HEK293 (cell line): ENCODE results near the gene POU4F2.

Source experiments
- CTCF ChIA-PET: fragments of 350-600 bp; formaldehyde crosslinking; extraction: SDS; loops from one replicate; lab custom pipeline; 2021; ENCODE audit warnings: antibody characterized with exemption; lab: Yijun Ruan, JAX
- POLR2A ChIA-PET: fragments of 300-600 bp; formaldehyde crosslinking; extraction: SDS; loops from one replicate; lab custom pipeline; 2020; ENCODE audit warnings: antibody characterized with exemption, inconsistent platforms; lab: Yijun Ruan, JAX
- H3K27ac ChIP-seq: fragments of 200-500 bp; sonication (Bioruptor generic); 2 replicates; pipeline ENCODE4 v1.5.1; 2014; ENCODE audit warnings: low read depth, low read length, control low read depth, inconsistent platforms; ENCODE audit errors: extremely low read depth
- H3K36me3 ChIP-seq, 2 experiments: fragments of 200-500 bp in 1 of 2; sonication (Bioruptor generic) in 1 of 2; 1 replicate in 1 of 2; 2 replicates in 1 of 2; pipeline ENCODE4 v1.5.1; 2014 to 2017; ENCODE audit warnings: inconsistent platforms in 2 of 2, low read length in 2 of 2; ENCODE audit not compliant: control insufficient read depth in 2 of 2, insufficient read depth in 1 of 2
- H3K4me1 ChIP-seq: fragments of 200-500 bp; sonication (Bioruptor generic); 2 replicates; pipeline ENCODE4 v1.5.1; 2014; ENCODE audit warnings: mild to moderate bottlenecking, low read length, inconsistent platforms; ENCODE audit not compliant: control insufficient read depth, insufficient read depth
- H3K4me3 ChIP-seq: 2 replicates; pipeline ENCODE4 v1.5.1; 2011; ENCODE audit warnings: low read depth, mild to moderate bottlenecking, control low read depth, low read length, moderate library complexity
- H3K9me3 ChIP-seq: fragments of 200-500 bp; sonication (Bioruptor generic); 2 replicates; pipeline ENCODE4 v1.5.1; 2014; ENCODE audit warnings: low read depth, low read length, inconsistent platforms; ENCODE audit not compliant: control insufficient read depth, insufficient read depth
- GLI2 ChIP-seq: fragments of 450-650 bp; formaldehyde crosslinking; IDR thresholded peaks from 2 replicates; pipeline ENCODE4; 2017; ENCODE audit warnings: missing biosample characterization, missing genetic modification characterization, low read depth, borderline replicate concordance
- SP2 ChIP-seq: fragments of 450-650 bp; formaldehyde crosslinking; IDR thresholded peaks from 2 replicates; pipeline ENCODE4 v1.5.1; 2016; ENCODE audit warnings: missing biosample characterization, missing genetic modification characterization
- ZBTB17 ChIP-seq: fragments of 450-650 bp; formaldehyde crosslinking; IDR thresholded peaks from 2 replicates; pipeline ENCODE4 v1.5.1; 2016; ENCODE audit warnings: missing biosample characterization, missing genetic modification characterization
- ZBTB48 ChIP-seq: fragments of 450-650 bp; formaldehyde crosslinking; IDR thresholded peaks from 2 replicates; pipeline ENCODE4 v1.5.1; 2016; ENCODE audit warnings: missing biosample characterization, missing genetic modification characterization
- ZBTB6 ChIP-seq: fragments of 450-650 bp; formaldehyde crosslinking; IDR thresholded peaks from 2 replicates; pipeline ENCODE4 v1.5.1; 2017; ENCODE audit warnings: missing biosample characterization, missing genetic modification characterization
- ZBTB7A ChIP-seq: fragments of 450-650 bp; formaldehyde crosslinking; IDR thresholded peaks from 2 replicates; pipeline ENCODE4 v1.5.1; 2016; ENCODE audit warnings: low read depth, missing biosample characterization, missing genetic modification characterization
- ZNF184 ChIP-seq: fragments of 450-650 bp; IDR thresholded peaks from 2 replicates; pipeline ENCODE4 v1.5.1; 2018; ENCODE audit warnings: missing biosample characterization, mild to moderate bottlenecking, missing genetic modification characterization
- ZNF292 ChIP-seq: fragments of 450-650 bp; formaldehyde crosslinking; IDR thresholded peaks from 2 replicates; pipeline ENCODE4 v1.5.1; 2016; ENCODE audit warnings: low read depth, missing biosample characterization, missing genetic modification characterization, borderline replicate concordance
- ZNF518A ChIP-seq: fragments of 450-650 bp; formaldehyde crosslinking; conservative IDR thresholded peaks from 2 replicates; pipeline ENCODE4 v1.5.1; 2016; ENCODE audit warnings: low read depth, missing biosample characterization, missing genetic modification characterization
- ZNF555 ChIP-seq: fragments of 450-650 bp; formaldehyde crosslinking; conservative IDR thresholded peaks from 2 replicates; pipeline ENCODE4 v1.5.1; 2017; ENCODE audit warnings: missing biosample characterization, mild to moderate bottlenecking, missing genetic modification characterization, inconsistent platforms
- ZNF596 ChIP-seq: fragments of 450-650 bp; IDR thresholded peaks from 2 replicates; pipeline ENCODE4 v1.5.0; 2018; ENCODE audit warnings: missing biosample characterization, mild to moderate bottlenecking, missing genetic modification characterization, moderate library complexity
- TF ChIP-seq, protein P1 (sequence below): fragments of 450-650 bp; formaldehyde crosslinking; IDR thresholded peaks from 2 replicates; pipeline ENCODE4 v1.5.1; 2016; ENCODE audit warnings: missing biosample characterization, missing genetic modification characterization
- TF ChIP-seq, protein P2 (sequence below): sonication (generic); formaldehyde crosslinking; IDR thresholded peaks from 2 replicates; pipeline ENCODE4 v1.8.1; 2022; ENCODE audit warnings: mild to moderate bottlenecking, moderate library complexity, missing genetic modification reagents
- TF ChIP-seq, protein P3 (sequence below): fragments of 450-650 bp; formaldehyde crosslinking; IDR thresholded peaks from 2 replicates; pipeline ENCODE4 v1.5.1; 2016; ENCODE audit warnings: missing biosample characterization, missing genetic modification characterization
- TF ChIP-seq, protein P4 (sequence below): fragments of 450-650 bp; formaldehyde crosslinking; IDR thresholded peaks from 2 replicates; pipeline ENCODE4 v1.5.1; 2016; ENCODE audit warnings: missing biosample characterization, missing genetic modification characterization

POU4F2 gene

GRCh38 chr4:146592019-146592418, 46.7 kb upstream of the POU4F2 start:
- CTCF ChIA-PET, result no interaction called here
- no peaks in the 10 kb centered on the region for H3K4me1 ChIP-seq
- no peaks in the 10 kb centered on the region for H3K36me3 ChIP-seq
- no peak overlapping the region for H3K27ac ChIP-seq
- H3K9me3 ChIP-seq, result no peaks in the 10 kb centered on the region
- no peak overlapping the region for H3K4me3 ChIP-seq
- POLR2A ChIA-PET, result no interaction called here
- TF ChIP-seq, protein P1, sequence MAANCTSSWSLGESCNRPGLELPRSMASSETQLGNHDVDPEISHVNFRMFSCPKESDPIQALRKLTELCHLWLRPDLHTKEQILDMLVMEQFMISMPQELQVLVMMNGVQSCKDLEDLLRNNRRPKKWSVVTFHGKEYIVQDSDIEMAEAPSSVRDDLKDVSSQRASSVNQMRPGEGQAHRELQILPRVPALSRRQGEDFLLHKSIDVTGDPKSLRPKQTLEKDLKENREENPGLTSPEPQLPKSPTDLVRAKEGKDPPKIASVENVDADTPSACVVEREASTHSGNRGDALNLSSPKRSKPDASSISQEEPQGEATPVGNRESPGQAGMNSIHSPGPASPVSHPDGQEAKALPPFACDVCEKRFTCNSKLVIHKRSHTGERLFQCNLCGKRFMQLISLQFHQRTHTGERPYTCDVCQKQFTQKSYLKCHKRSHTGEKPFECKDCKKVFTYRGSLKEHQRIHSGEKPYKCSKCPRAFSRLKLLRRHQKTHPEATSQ (tag by site-specific recombination), result no peak
- no peak for TF ChIP-seq ZNF292 (tag by site-specific recombination)
- TF ChIP-seq, protein P2, sequence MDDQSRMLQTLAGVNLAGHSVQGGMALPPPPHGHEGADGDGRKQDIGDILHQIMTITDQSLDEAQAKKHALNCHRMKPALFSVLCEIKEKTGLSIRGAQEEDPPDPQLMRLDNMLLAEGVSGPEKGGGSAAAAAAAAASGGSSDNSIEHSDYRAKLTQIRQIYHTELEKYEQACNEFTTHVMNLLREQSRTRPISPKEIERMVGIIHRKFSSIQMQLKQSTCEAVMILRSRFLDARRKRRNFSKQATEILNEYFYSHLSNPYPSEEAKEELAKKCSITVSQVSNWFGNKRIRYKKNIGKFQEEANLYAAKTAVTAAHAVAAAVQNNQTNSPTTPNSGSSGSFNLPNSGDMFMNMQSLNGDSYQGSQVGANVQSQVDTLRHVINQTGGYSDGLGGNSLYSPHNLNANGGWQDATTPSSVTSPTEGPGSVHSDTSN (CRISPR knock-in tag), result no peak
- TF ChIP-seq, protein P3, sequence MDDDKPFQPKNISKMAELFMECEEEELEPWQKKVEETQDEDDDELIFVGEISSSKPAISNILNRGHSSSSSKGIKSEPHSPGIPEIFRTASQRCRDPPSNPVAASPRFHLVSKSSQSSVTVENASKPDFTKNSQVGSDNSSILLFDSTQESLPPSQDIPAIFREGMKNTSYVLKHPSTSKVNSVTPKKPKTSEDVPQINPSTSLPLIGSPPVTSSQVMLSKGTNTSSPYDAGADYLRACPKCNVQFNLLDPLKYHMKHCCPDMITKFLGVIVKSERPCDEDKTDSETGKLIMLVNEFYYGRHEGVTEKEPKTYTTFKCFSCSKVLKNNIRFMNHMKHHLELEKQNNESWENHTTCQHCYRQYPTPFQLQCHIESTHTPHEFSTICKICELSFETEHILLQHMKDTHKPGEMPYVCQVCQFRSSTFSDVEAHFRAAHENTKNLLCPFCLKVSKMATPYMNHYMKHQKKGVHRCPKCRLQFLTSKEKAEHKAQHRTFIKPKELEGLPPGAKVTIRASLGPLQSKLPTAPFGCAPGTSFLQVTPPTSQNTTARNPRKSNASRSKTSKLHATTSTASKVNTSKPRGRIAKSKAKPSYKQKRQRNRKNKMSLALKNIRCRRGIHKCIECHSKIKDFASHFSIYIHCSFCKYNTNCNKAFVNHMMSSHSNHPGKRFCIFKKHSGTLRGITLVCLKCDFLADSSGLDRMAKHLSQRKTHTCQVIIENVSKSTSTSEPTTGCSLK, result no peak
- TF ChIP-seq ZBTB48 (tag by site-specific recombination), result no peak
- TF ChIP-seq ZBTB7A (tag by site-specific recombination), result no peak
- TF ChIP-seq ZNF596 (tag by site-specific recombination), result no peak
- no peak for TF ChIP-seq GLI2 (tag by site-specific recombination)
- TF ChIP-seq ZNF555 (tag by site-specific recombination), result no peak
- TF ChIP-seq, protein P4, sequence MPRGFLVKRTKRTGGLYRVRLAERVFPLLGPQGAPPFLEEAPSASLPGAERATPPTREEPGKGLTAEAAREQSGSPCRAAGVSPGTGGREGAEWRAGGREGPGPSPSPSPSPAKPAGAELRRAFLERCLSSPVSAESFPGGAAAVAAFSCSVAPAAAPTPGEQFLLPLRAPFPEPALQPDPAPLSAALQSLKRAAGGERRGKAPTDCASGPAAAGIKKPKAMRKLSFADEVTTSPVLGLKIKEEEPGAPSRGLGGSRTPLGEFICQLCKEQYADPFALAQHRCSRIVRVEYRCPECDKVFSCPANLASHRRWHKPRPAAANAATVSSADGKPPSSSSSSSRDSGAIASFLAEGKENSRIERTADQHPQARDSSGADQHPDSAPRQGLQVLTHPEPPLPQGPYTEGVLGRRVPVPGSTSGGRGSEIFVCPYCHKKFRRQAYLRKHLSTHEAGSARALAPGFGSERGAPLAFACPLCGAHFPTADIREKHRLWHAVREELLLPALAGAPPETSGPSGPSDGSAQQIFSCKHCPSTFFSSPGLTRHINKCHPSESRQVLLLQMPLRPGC (tag by site-specific recombination), result no peak
- no peak for TF ChIP-seq ZBTB6 (tag by site-specific recombination)
- TF ChIP-seq ZBTB17, result no peak
- TF ChIP-seq ZNF184 (tag by site-specific recombination), result no peak
- no peak for TF ChIP-seq SP2 (tag by site-specific recombination)
- no peak for TF ChIP-seq ZNF518A
